ENCODE data around the gene MEGF11. TPM values are rescaled to one million over a fixed set of nuclear protein-coding genes. Genes with fewer than 3 reads are reported as not detected.
A peak's percentile ranks its signal among the peaks of the same experiment; 100 is the strongest.
"Not testable (repeated sequence)": the region's sequence is repeated elsewhere in the genome, so short reads cannot be mapped to it uniquely, and the experiment has no call there.

MEGF11 gene
- total RNA-seq, 1 donor from 2014 or later: not detected

- ATAC-seq: no peak
- intact Hi-C loops (cut with DNase I): no loop called here
- DNase-seq (ENCODE audit: missing footprints): no peak
Measured at GRCh38 chr15:65901336-65901735, 352.2 kb downstream of the MEGF11 start.

GRCh38 chr15:65900488-65900887 is 353.1 kb downstream of the MEGF11 start:
- DNase-seq (ENCODE audit: missing footprints) (no peak), ATAC-seq (no peak)
- intact Hi-C loops (cut with DNase I): no loop called here

GRCh38 chr15:65896236-65896635 is 357.3 kb downstream of the MEGF11 start:
- intact Hi-C loops (cut with DNase I): no loop called here
- ATAC-seq: no peak

GRCh38 chr15:65893060-65893459 is 360.5 kb downstream of the MEGF11 start:
- no peak for ATAC-seq

More at GRCh38 chr15:65896236-65896635, 357.3 kb downstream of the MEGF11 start:
- DNase-seq (ENCODE audit: missing footprints): no peak

GRCh38 chr15:65888981-65889380 is 364.6 kb downstream of the MEGF11 start:
- DNase-seq (ENCODE audit: missing footprints) (no peak), ATAC-seq (no peak)
- intact Hi-C loops (cut with DNase I): no loop called here

More at GRCh38 chr15:65893060-65893459, 360.5 kb downstream of the MEGF11 start:
- no peak for DNase-seq (ENCODE audit: missing footprints)
- intact Hi-C loops (cut with DNase I): no loop called here

GRCh38 chr15:65887565-65887964 is 366.0 kb downstream of the MEGF11 start:
- ATAC-seq: no peak
- no peak for DNase-seq (ENCODE audit: missing footprints)
- intact Hi-C loops (cut with DNase I): no loop called here

- no peak for DNase-seq (ENCODE audit: missing footprints)
- intact Hi-C loops (cut with DNase I): no loop called here
- ATAC-seq: no peak
Measured at GRCh38 chr15:65885668-65886218, 367.8 kb downstream of the MEGF11 start.

- no peak for DNase-seq (ENCODE audit: missing footprints)
- intact Hi-C loops (cut with DNase I): no loop called here
- no peak for ATAC-seq
Measured at GRCh38 chr15:65884511-65884910, 369.0 kb downstream of the MEGF11 start.

- DNase-seq (ENCODE audit: missing footprints): no peak
- intact Hi-C loops (cut with DNase I): no loop called here
- no peak for ATAC-seq
Measured at GRCh38 chr15:65883571-65883970, 370.0 kb downstream of the MEGF11 start.

GRCh38 chr15:65881766-65882434 is 371.6 kb downstream of the MEGF11 start:
- ATAC-seq (no peak), DNase-seq (ENCODE audit: missing footprints) (no peak)
- intact Hi-C loops (cut with DNase I): no loop called here

- ATAC-seq: no peak
- intact Hi-C loops (cut with DNase I): no loop called here
- no peak for DNase-seq (ENCODE audit: missing footprints)
Measured at GRCh38 chr15:65877749-65878148, 375.8 kb downstream of the MEGF11 start.

- no peak for ATAC-seq
- no peak for DNase-seq (ENCODE audit: missing footprints)
- intact Hi-C loops (cut with DNase I): no loop called here
Measured at GRCh38 chr15:65875458-65875857, 378.1 kb downstream of the MEGF11 start.

- intact Hi-C loops (cut with DNase I): no loop called here
- DNase-seq (ENCODE audit: missing footprints): no peak
- no peak for ATAC-seq
Measured at GRCh38 chr15:65873256-65873655, 380.3 kb downstream of the MEGF11 start.

- intact Hi-C loops (cut with DNase I); ATAC-seq; DNase-seq (ENCODE audit: missing footprints): not testable (repeated sequence)
Measured at GRCh38 chr15:65872596-65872995, 381.0 kb downstream of the MEGF11 start.

- DNase-seq (ENCODE audit: missing footprints); ATAC-seq; intact Hi-C loops (cut with DNase I): not testable (repeated sequence)
Measured at GRCh38 chr15:65871886-65872285, 381.7 kb downstream of the MEGF11 start.

GRCh38 chr15:65870889-65871533 is 382.5 kb downstream of the MEGF11 start:
- intact Hi-C loops (cut with DNase I): no loop called here
- DNase-seq (ENCODE audit: missing footprints): no peak
- ATAC-seq: no peak

GRCh38 chr15:65869954-65870871 is 383.3 kb downstream of the MEGF11 start:
- ATAC-seq: peak; percentile 5
- intact Hi-C loops (cut with DNase I): no loop called here
- peak; percentile 68 for DNase-seq (ENCODE audit: missing footprints)

- intact Hi-C loops (cut with DNase I): no loop called here
- ATAC-seq (peak; percentile 99), DNase-seq (ENCODE audit: missing footprints) (peak; percentile 98)
Measured at GRCh38 chr15:65869126-65869953, 384.2 kb downstream of the MEGF11 start, which contains the start of gene RAB11A. TSS of gene RAB11A (plus strand) at chr15:65869491. CDS start at chr15:65869586, 95 bp downstream.

Data from Right ventricle myocardium inferior (tissue), 1 donor.